HTERT RPE-1 (cell line): Measurements from ENCODE around the gene S100A14.
"Not testable (repeated sequence)": the region's sequence is repeated elsewhere in the genome, so short reads cannot be mapped to it uniquely, and the experiment has no call there.

ENCODE experiments used
- in situ Hi-C: fragments of 300-500 bp; cut with MboI; formaldehyde crosslinking; loops from 4 replicates; pipeline ENCODE4 v1.14.3; 2020; ENCODE audit warnings: low sequenced_read_pairs

The S100A14 gene

DNA sequence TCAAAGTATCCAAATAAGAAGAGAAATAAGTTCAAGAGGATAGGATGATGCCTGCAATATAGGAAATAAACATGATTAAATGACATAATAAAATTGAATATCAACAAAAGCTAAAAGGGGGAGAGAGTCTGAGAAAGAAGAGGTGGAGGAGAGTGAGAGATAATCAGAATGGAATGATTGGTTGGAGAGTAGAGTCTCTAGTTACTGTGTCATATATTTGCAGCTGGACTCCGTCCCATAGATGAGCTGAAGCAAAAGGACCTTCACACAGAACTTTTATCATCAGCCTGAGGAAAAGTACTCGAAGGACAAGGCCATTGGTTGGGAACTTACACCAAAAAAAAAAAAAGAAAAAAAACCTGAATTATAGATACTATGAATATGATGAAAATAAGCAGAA is 27.6 kb downstream of the S100A14 start:
- in situ Hi-C loops, result no loop called here

- in situ Hi-C loops, result not testable (repeated sequence)
These were observed 28.1 kb downstream of the S100A14 start for GRCh38 chr1:153588033-153588432.

DNA sequence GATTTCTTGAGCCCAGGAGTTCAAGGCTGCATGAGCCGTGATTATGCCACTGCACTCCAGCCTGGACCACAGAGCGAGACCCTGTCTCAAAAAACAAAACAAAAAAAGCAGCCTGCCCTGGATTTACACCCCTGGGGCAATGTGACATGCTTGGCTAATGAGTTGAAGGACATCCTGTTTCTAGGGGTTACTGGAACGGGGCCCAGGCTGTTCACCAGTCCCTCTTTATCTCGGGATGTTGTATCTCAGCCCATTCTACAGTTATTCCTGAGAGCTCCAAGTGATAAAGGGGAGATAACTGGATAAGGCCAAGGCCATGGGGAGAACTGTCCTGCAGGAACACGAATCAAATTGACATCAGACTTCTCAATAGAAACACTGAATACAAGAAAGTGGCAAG is 28.8 kb downstream of the S100A14 start:
- in situ Hi-C loops, result no loop called here

GRCh38 chr1:153586347-153586746 is 29.8 kb downstream of the S100A14 start:
- in situ Hi-C loops, result no loop called here

- in situ Hi-C loops, result no loop called here
These were observed 31.1 kb downstream of the S100A14 start for GRCh38 chr1:153585006-153585405.

DNA sequence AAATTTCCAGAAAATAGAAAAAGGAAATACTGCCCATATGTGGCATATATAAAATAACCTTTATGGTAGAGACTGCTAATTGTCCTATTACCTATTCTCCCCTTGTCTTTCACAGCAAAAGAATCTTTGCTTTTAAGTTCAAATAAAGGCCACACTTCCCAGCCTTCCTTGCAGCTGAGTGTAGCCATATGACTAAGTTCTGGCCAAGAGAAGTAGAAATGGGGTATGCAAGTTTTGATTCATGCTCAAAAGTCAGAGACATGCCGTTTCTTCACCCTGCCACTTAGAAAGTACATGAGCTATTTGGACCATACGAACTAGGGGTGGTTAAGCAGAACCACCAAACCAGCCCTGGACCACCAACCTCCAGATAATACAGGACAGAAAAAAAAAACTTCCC is 32.1 kb downstream of the S100A14 start:
- in situ Hi-C loops, result no loop called here

- in situ Hi-C loops, result not testable (repeated sequence)
These were observed 32.6 kb downstream of the S100A14 start for GRCh38 chr1:153583514-153583913.

DNA sequence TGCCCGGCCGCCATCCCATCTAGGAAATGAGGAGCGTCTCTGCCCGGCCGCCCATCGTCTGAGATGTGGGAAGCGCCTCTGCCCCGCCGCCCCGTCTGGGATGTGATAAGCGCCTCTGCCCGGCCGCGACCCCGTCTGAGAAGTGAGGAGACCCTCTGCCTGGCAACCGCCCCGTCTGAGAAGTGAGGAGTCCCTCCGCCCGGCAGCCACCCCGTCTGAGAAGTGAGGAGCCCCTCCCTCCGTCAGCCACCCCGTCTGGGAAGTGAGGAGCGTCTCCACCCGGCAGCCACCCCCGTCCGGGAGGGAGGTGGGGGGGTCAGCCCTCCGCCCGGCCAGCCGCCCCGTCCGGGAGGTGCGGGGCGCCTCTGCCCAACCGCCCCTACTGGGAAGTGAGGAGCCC is 33.3 kb downstream of the S100A14 start:
- in situ Hi-C loops, result not testable (repeated sequence)

DNA sequence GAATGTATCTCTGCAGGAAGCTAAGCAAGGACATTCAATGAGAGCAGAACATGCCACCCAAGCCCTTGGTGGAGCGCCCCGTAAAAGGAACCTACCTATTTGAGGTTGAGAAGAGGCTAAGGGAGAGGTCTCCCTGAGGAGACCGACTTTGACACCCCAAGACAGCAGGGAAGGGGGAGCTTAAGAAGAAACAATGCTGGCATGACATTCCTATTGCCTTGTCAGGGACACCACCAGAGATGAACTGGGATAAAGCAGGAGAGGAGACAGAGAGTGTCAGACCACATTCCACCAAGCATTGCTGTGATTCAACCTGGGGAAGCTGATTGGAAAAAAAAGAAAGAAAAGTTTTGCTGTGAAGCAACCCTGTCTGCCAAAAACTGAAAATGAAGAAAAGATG is 37.2 kb downstream of the S100A14 start:
- in situ Hi-C loops, result no loop called here

DNA sequence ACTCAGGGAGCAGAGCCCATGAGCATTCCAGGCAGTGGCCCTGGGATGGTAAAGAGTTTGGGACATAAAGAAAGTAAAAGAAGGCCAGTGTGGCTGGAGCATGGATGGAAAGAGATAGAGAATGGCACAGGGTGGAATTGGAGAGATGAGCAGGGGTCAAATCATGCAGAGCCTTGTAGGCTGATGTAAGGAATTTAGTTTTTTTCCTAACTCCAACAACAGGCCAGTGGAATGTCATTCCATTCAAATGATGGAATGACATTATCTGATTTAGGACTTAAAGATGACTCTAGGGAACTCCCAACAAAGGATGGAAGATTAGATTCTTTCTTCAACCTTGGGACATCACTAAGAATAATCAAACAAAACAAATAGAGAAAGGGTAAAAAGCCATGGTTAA is 37.6 kb downstream of the S100A14 start:
- in situ Hi-C loops, result no loop called here

GRCh38 chr1:153577624-153578051 is 38.5 kb downstream of the S100A14 start:
- in situ Hi-C loops, result no loop called here

GRCh38 chr1:153577138-153577537 is 39.0 kb downstream of the S100A14 start:
- in situ Hi-C loops, result no loop called here

DNA sequence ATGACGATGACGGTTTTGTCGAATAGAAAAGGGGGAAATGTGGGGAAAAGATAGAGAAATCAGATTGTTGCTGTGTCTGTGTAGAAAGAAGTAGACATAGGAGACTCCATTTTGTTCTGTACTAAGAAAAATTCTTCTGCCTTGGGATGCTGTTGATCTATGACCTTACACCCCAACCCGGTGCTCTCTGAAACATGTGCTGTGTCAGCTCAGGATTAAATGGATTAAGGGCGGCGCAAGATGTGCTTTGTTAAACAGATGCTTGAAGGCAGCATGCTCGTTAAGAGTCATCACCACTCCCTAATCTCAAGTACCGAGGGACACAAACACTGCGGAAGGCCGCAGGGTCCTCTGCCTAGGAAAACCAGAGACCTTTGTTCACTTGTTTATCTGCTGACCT is 40.6 kb downstream of the S100A14 start:
- in situ Hi-C loops, result not testable (repeated sequence)

DNA sequence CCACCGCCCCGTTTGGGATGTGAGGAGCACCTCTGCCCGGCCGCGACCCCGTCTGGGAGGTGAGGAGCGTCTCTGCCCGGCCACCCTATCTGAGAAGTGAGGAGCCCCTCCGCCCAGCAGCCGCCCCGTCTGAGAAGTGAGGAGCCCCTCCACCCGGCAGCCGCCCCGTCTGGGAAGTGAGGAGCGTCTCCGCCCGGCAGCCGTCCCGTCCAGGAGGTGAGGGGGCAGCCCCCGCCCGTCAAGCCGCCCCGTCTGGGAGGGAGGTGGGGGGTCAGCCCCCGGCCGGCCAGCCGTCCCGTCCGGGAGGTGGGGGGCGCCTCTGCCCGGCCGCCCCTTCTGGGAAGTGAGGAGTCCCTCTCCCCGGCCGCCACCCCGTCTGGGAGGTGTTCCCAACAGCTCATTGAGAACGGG is 41.0 kb downstream of the S100A14 start:
- in situ Hi-C loops, result not testable (repeated sequence)

DNA sequence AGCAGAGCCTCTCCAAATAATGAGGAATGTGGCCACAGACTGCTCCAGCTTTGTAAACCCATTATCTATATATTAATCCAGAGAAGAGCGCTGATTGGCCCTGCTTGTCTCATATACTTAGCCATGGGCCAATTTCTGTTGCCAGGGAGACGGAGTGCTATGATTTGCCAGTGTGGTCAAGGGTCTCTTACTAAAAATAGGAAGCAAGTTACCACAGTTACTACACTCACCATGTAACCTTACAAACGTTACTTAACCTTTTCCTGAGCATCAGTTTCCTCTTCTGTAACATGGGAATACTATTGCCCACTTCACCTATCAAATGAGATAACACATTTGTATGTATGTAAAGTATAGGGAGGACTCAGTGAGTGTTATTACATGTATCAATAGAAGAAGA is 42.8 kb downstream of the S100A14 start:
- in situ Hi-C loops, result no loop called here

DNA sequence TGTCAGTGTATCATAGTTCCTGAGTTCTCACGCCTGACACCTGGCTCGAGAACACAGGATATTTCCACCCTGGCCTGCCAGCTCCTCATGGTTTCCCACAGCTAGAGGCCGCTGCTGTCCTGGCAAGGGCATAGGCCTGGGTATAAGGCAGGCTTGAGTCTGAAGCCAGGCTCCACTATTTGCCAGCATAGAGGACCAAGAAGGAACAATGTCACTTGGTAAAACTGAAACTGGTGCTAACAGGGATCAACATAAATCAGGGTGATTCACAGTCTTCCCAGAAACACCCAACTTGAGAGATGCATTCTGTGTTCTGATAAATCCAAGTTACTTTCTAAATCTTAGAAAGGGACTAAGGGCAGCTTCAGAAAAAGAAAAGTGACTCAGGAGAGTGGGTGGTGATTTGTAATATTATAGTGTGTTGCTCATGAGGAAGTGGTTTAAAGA is 43.5 kb downstream of the S100A14 start:
- in situ Hi-C loops, result no loop called here

DNA sequence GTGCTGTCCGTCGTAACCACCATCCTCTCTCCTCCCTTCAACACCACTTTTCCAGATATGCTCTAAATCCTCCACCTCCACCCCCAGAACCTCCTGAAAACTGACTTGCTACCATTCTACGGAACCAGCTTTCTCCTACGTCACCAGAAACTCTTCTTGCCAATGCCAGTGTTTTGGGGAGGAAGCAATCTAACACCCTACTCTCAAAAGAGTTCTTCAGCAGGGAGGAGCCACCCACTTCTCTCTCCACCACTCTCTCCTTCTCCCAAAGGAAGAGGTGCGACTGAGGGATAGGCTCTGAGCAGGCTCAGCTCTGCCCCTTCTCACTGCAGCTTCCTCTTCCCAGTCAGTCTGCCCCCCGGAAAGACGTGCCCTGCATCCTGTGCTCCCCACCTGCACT is 44.4 kb downstream of the S100A14 start:
- in situ Hi-C loops, result no loop called here

DNA sequence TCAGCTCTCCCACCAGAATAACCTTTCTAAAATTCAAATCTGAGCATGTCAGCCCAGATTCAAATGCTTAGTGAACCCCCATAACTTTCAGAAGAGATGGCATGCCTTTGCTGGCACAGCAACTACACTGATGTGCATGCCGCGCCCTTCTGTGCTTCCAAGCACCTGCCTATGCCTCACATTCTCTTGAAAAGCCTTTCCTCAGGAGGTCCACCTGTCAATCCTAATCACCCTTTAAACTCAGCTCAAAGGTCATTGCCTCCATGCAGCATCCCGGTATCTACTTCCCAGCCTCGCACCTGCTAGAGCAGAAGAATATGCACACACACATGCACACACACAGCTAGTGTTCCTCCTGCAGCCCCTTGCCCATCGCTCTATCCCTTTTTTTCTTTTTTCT is 45.3 kb downstream of the S100A14 start:
- in situ Hi-C loops, result no loop called here

DNA sequence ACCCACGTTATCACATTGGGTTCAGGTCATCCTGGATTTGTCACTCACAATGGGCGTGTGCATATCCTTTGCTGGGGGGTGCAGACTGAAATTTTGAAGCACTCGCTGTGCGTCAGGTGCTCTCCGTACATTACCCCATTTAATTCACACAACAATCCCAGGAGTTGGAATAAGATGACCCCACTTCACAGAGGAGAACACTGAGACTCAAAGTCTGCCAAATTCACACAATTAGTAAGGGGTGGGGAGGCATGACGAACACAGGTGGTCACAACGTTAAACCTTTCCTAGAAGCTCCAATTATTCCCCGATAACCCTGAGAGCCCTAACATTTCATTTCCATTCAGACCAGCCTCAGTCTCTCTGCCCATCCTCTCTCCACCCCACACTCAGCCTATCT is 46.7 kb downstream of the S100A14 start:
- in situ Hi-C loops, result no loop called here

- in situ Hi-C loops, result no loop called here
These were observed 47.6 kb downstream of the S100A14 start for GRCh38 chr1:153568367-153569099.

DNA sequence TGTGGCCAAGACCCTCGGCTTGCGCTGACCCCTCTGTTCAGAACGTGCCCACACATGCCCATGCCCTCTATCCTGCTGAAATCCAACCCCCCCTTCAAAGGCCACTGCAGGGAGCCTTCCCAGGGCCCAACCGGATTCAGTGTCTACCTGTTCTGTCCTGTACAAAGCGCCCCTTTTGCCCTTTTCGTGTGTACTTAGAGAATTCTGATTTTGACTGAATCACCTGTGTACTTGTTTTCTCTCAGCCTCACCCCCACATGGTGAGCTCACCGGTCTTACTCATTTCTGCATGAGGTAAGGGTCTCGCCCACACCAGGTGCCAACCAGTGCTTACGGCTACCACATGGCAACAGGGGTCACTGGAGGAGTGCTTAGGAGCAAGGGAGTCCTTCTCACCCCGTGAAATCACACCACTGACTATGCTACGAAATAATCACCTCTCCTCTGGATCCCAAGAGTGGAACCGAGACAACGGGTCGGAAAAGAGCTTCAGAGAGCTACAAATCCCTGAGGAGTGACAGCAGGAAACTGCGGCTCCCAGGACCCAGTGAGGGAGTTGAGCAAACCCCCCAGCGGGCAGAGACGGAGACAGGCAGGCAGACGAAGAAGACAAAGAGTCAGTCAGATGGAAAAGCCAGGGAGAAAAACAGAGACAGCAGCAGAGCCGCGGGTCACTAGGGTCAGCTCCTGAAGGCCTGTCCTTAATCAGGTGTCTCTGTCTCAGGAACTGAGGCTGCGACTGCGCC is 48.3 kb downstream of the S100A14 start:
- in situ Hi-C loops, result no loop called here
